ENCODE measurements around the gene SPSB1. TPM values are rescaled to one million over a fixed set of nuclear protein-coding genes. Genes with fewer than 3 reads are reported as not detected.

SPSB1 gene
- total RNA-seq, 1 donor from 2014 or later, result 78.6 TPM

GRCh38 chr1:9350960-9351359, 58.3 kb downstream of the SPSB1 start:
- H3K9me3 Mint-ChIP-seq (ENCODE audit: unreplicated experiment), result peaks cover 10% of the 10 kb centered on the region
- TF ChIP-seq CTCF (IDR thresholded peaks at IDR 0.05; ENCODE audit: partially characterized antibody, unreplicated experiment), result no peak
- peaks cover 5% of the 10 kb centered on the region for H3K36me3 Mint-ChIP-seq (ENCODE audit: unreplicated experiment)
- H3K4me1 Mint-ChIP-seq (ENCODE audit: low read depth, unreplicated experiment), result peaks cover 58% of the 10 kb centered on the region
- peak overlapping the region; percentile 91 for H3K27ac Mint-ChIP-seq (ENCODE audit: unreplicated experiment)
- peaks cover 13% of the 10 kb centered on the region for H3K27me3 Mint-ChIP-seq (ENCODE audit: unreplicated experiment)
- peak overlapping the region; percentile 57 for H3K4me3 Mint-ChIP-seq (ENCODE audit: unreplicated experiment)
- no peak for DNase-seq

- Mint-ChIP-seq H3K9me3 (ENCODE audit: unreplicated experiment) (peaks cover 9% of the 10 kb centered on the region), H3K4me1 (ENCODE audit: low read depth, unreplicated experiment) (peaks cover 52% of the 10 kb centered on the region), H3K27ac (ENCODE audit: unreplicated experiment) (peak overlapping the region; percentile 91), H3K4me3 (ENCODE audit: unreplicated experiment) (peak overlapping the region; percentile 64), H3K36me3 (ENCODE audit: unreplicated experiment) (peaks cover 9% of the 10 kb centered on the region), H3K27me3 (ENCODE audit: unreplicated experiment) (peaks cover 15% of the 10 kb centered on the region)
- TF ChIP-seq CTCF (IDR thresholded peaks at IDR 0.05; ENCODE audit: partially characterized antibody, unreplicated experiment), result no peak
- DNase-seq, result no peak
Measured at GRCh38 chr1:9351654-9352271, 59.1 kb downstream of the SPSB1 start.

GRCh38 chr1:9352377-9353134, 59.9 kb downstream of the SPSB1 start:
- no peak overlapping the region for H3K4me3 Mint-ChIP-seq (ENCODE audit: unreplicated experiment)
- H3K4me1 Mint-ChIP-seq (ENCODE audit: low read depth, unreplicated experiment), result peaks cover 53% of the 10 kb centered on the region
- peaks cover 13% of the 10 kb centered on the region for H3K9me3 Mint-ChIP-seq (ENCODE audit: unreplicated experiment)
- no peak for TF ChIP-seq CTCF (IDR thresholded peaks at IDR 0.05; ENCODE audit: partially characterized antibody, unreplicated experiment)
- DNase-seq, result peak; percentile 67
- peaks cover 15% of the 10 kb centered on the region for H3K36me3 Mint-ChIP-seq (ENCODE audit: unreplicated experiment)
- no peak overlapping the region for H3K27ac Mint-ChIP-seq (ENCODE audit: unreplicated experiment)
- peaks cover 15% of the 10 kb centered on the region for H3K27me3 Mint-ChIP-seq (ENCODE audit: unreplicated experiment)

- DNase-seq, result no peak
- Mint-ChIP-seq H3K27ac (ENCODE audit: unreplicated experiment) (no peak overlapping the region), H3K9me3 (ENCODE audit: unreplicated experiment) (peaks cover 22% of the 10 kb centered on the region), H3K4me1 (ENCODE audit: low read depth, unreplicated experiment) (peaks cover 36% of the 10 kb centered on the region), H3K27me3 (ENCODE audit: unreplicated experiment) (peaks cover 14% of the 10 kb centered on the region), H3K4me3 (ENCODE audit: unreplicated experiment) (no peak overlapping the region), H3K36me3 (ENCODE audit: unreplicated experiment) (peaks cover 15% of the 10 kb centered on the region)
- TF ChIP-seq CTCF (IDR thresholded peaks at IDR 0.05; ENCODE audit: partially characterized antibody, unreplicated experiment), result no peak
Measured at GRCh38 chr1:9355503-9355902, 62.8 kb downstream of the SPSB1 start.

GRCh38 chr1:9356021-9356420, 63.3 kb downstream of the SPSB1 start:
- H3K27me3 Mint-ChIP-seq (ENCODE audit: unreplicated experiment), result peaks cover 17% of the 10 kb centered on the region
- no peak for TF ChIP-seq CTCF (IDR thresholded peaks at IDR 0.05; ENCODE audit: partially characterized antibody, unreplicated experiment)
- no peak for DNase-seq
- no peak overlapping the region for H3K4me3 Mint-ChIP-seq (ENCODE audit: unreplicated experiment)
- H3K4me1 Mint-ChIP-seq (ENCODE audit: low read depth, unreplicated experiment), result peaks cover 30% of the 10 kb centered on the region
- peaks cover 22% of the 10 kb centered on the region for H3K9me3 Mint-ChIP-seq (ENCODE audit: unreplicated experiment)
- H3K36me3 Mint-ChIP-seq (ENCODE audit: unreplicated experiment), result peaks cover 15% of the 10 kb centered on the region
- H3K27ac Mint-ChIP-seq (ENCODE audit: unreplicated experiment), result no peak overlapping the region
